Kidney (tissue), 22 donors: Measurements from ENCODE around the gene APCDD1L. TPM values are rescaled to one million over a fixed set of nuclear protein-coding genes. Genes with fewer than 3 reads are reported as not detected.

Source experiments
- DNase-seq, 5 donors: peaks; one replicate each; pipeline ENCODE4 v3.0.0-alpha.2; 2013 to 2020
- FAIRE-seq: peaks from 2 replicates; lab custom pipeline; 2012; peaks lifted over from hg19 to GRCh38; lab: Jason Lieb, UNC
- H3K27ac ChIP-seq, 2 donors: one replicate each; pipeline ENCODE4 v1.7.0; 2013; ENCODE audit warnings: low read depth in 2 of 2, low read length in 2 of 2, inconsistent platforms in 1 of 2
- H3K27me3 ChIP-seq: one replicate; pipeline ENCODE4 v1.7.1; 2013; ENCODE audit warnings: low read length, inconsistent platforms; ENCODE audit not compliant: control insufficient read depth, insufficient read depth
- H3K36me3 ChIP-seq, 3 donors: one replicate each; pipeline versions ENCODE4 v1.7.0 to v1.7.1; 2013; ENCODE audit warnings: low read length in 3 of 3, control low read depth in 1 of 3, inconsistent platforms in 1 of 3; ENCODE audit not compliant: insufficient read depth in 3 of 3, control insufficient read depth in 2 of 3
- H3K4me1 ChIP-seq, 3 donors: one replicate each; pipeline versions ENCODE4 v1.7.0 to v1.7.1; 2013; ENCODE audit warnings: low read length in 3 of 3, inconsistent platforms in 1 of 3, low read depth in 1 of 3; ENCODE audit not compliant: control insufficient read depth in 2 of 3, insufficient read depth in 2 of 3
- H3K4me3 ChIP-seq, 3 donors: one replicate each; pipeline versions ENCODE4 v1.7.0 to v1.8.1; 2013; ENCODE audit warnings: low read length in 3 of 3, control low read depth in 1 of 3, inconsistent platforms in 1 of 3
- H3K9ac ChIP-seq, 3 donors: one replicate each; pipeline versions ENCODE4 v1.7.0 to v1.7.1; 2013; ENCODE audit warnings: low read length in 3 of 3, control low read depth in 1 of 3, inconsistent platforms in 1 of 3
- H3K9me3 ChIP-seq, 3 donors: one replicate each; pipeline versions ENCODE4 v1.7.0 to v1.7.1; 2013; ENCODE audit warnings: low read length in 3 of 3, control low read depth in 1 of 3, inconsistent platforms in 1 of 3; ENCODE audit not compliant: control insufficient read depth in 2 of 3, insufficient read depth in 1 of 3
- CTCF ChIP-seq: IDR thresholded peaks from 3 replicates; pipeline ENCODE4 v1.5.1; 2012; ENCODE audit warnings: mild to moderate bottlenecking, moderate library complexity, borderline replicate concordance; ENCODE audit not compliant: insufficient read depth; ENCODE audit errors: extremely low read depth
- intact Hi-C: fragments of 100-400 bp; cut with DNase I; formaldehyde crosslinking; loops from one replicate; pipeline ENCODE4 v1.11.1; 2022
- long read RNA-seq, 10 donors: library from polyadenylated mRNA in 1 of 10; unstranded in 1 of 10; transcript quantifications; one replicate each; pipeline ENCODE4 v2.0.0 and lab custom pipeline, GENCODE V29; 2021 to 2026
- polyA plus RNA-seq: library from polyadenylated mRNA; stranded (reverse); fragments of 350-450 nt; fragmentation: Illumina TruSeq; extraction: RNeasy Lipid Tissue Mini Kit (QIAGEN cat#74804); gene quantifications from one replicate; pipeline ENCODE4 v1.2.3, GENCODE V29; 2014; ENCODE audit warnings: low read depth, low replicate concordance; ENCODE audit not compliant: insufficient read depth
- total RNA-seq: library from RNA; stranded (reverse); fragmentation: NEBNext Ultra II Directional; extraction: Animal tissue kit (Norgen Biotek cat#: 25700); gene quantifications from one replicate; pipeline ENCODE4 v1.2.1, GENCODE V29; 2021
- donor health status: control.
- donor health status: control.
- donor health status: control.
- donor health status: control.
- donor health status: control.
- donor health status: DM: yes; HTN: yes; CAD: no.
- donor health status: Normal renal cell carcinoma (clear cell type).

Gene APCDD1L
- total RNA-seq: 1.2 TPM
- polyA plus RNA-seq: 4.5 TPM
- long read RNA-seq, donor 1, transcript APCDD1L-201 (4 exons, 3,426 nt): major isoform, 5 of 5 reads
- long read RNA-seq, donor 1, partial matches to known transcripts: 0 of 5 reads
- long read RNA-seq, donor 1, other reads (novel, unspliced or antisense): 0 of 5 reads
- long read RNA-seq, donor 2, partial matches to known transcripts: 0 of 2 reads
- long read RNA-seq, donor 2, other reads (novel, unspliced or antisense): 0 of 2 reads
- long read RNA-seq, donor 3, partial matches to known transcripts: 0 of 4 reads
- long read RNA-seq, donor 3, other reads (novel, unspliced or antisense): 0 of 4 reads
- long read RNA-seq, donor 4, partial matches to known transcripts: 0 of 1 reads
- long read RNA-seq, donor 4, other reads (novel, unspliced or antisense): 0 of 1 reads
- long read RNA-seq, donor 5: 0 reads
- long read RNA-seq, donor 6, partial matches to known transcripts: 5 of 5 reads
- long read RNA-seq, donor 6, other reads (novel, unspliced or antisense): 0 of 5 reads
- long read RNA-seq, donor 7: 0 reads
- long read RNA-seq, donor 8, transcript APCDD1L-201 (4 exons, 3,426 nt): major isoform, 7 of 7 reads
- long read RNA-seq, donor 8, partial matches to known transcripts: 0 of 7 reads
- long read RNA-seq, donor 8, other reads (novel, unspliced or antisense): 0 of 7 reads
- long read RNA-seq, donor 9, partial matches to known transcripts: 0 of 1 reads
- long read RNA-seq, donor 9, other reads (novel, unspliced or antisense): 0 of 1 reads
- long read RNA-seq, donor 10, partial matches to known transcripts: 0 of 2 reads
- long read RNA-seq, donor 10, other reads (novel, unspliced or antisense): 0 of 2 reads

DNA sequence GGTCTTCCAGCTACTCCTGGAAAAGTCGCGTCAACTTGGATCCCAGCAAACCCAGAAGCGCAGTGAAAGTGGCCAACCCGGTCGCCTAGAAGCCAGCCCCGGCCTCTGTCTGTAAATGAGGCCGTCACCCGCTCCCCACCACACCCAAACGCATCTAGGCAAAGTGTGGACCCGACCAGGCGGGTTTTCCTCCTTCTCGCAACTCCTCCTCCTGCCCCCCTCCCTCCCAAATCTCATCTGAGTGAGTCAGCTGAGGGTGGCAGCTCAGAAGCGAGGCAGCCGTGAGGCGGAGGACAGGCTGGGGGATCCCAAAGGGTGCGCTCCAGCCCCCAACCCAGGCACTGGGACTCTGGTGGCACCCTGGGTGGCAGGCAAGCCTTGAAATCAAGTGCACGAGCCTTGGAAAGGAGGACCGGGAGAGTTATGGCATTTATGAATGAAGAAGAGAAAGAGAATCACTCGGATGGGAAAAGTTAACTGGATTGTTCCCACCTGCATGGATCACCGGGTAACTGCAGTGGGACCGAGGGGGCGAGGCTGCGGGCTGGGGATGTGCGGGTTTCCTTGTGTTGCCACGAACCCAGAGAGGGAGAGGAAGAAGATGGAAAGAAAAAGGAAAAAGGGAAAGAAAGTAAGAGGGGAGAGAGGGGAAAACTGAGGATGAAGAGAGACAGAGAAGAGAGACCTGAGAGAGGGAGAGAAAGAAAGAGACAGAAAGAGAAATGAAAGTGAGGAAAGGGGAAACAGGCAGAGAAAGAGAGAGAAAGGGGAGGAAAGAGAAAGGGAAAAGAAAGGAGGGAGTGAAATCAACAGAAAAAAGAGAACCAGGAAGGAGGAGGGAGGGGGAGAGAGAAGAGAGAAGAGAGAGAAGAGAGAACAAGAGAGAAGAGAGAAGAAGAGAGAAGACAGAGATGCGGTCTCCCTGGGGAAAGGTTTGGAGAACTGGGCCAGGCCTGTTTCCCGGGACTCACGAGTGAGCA lies at the start of gene APCDD1L:
Gene APCDD1L (minus strand): TSS at position 167 of the 980 bp plus-strand sequence. CDS start 692 bp downstream, outside the sequence.
- Histone ChIP-seq H3K27ac (peak within 1 kb of the TSS; percentile 49 to 85), H3K4me3 (peak within 1 kb of the TSS in 2 of 3 donors; percentile 6 to 37), H3K4me1 (no peaks in the 10 kb centered on the region), H3K27me3 (peaks cover 4% of the 10 kb centered on the region), H3K9me3 (no peaks in the 10 kb centered on the region), H3K36me3 (no peaks in the 10 kb centered on the region), H3K9ac (peak within 1 kb of the TSS in 1 of 3 donors; percentile 16)
- TF ChIP-seq CTCF: no peak
- no peak for FAIRE-seq
- DNase-seq: peak in 3 of 5 donors; percentile 22 to 50 (median 39)
- intact Hi-C loops: no loop called here

DNA sequence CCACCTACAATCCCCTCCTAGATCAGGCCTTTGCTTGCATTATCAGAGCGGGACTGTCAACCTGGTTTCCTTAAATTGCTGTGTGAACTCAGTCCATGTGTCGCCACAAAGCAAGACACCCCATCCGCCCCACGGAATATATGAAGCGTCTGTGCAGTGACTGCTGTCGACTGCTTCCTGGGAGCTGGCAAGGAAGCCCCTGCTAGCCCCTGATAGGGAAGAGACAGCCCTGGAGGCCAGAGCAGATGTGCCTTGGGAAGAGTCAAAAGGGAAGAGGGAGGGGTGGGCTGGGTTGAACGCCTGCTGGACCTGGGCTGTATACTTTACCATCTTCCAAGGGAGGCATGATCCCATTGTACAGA lies 44.1 kb upstream of the APCDD1L start:
- Histone ChIP-seq H3K4me1 (peaks cover 3 to 13% (median 3%) of the 10 kb centered on the region in 3 donors), H3K27ac (peak overlapping the region; percentile 34 to 82), H3K27me3 (no peaks in the 10 kb centered on the region), H3K9me3 (no peaks in the 10 kb centered on the region), H3K36me3 (no peaks in the 10 kb centered on the region), H3K9ac (peak overlapping the region in 1 of 3 donors; percentile 40), H3K4me3 (no peak overlapping the region)
- FAIRE-seq (no peak), DNase-seq (peak in 1 of 5 donors; percentile 31)
- no peak for TF ChIP-seq CTCF
- intact Hi-C loops: no loop called here
